HG03460 (cell line): ENCODE data around the gene CDC42BPG.
A peak's percentile ranks its signal among the peaks of the same experiment; 100 is the strongest.

ENCODE experiments used
- ATAC-seq: cut with Tn5 transposase; IDR thresholded peaks from one replicate; pipeline ENCODE4 v1.9.1; 2021; ENCODE audit not compliant: unreplicated experiment

The CDC42BPG gene

GRCh38 chr11:64810891-64811272 lies 33.6 kb downstream of the CDC42BPG start:
- no peak for ATAC-seq

- ATAC-seq = peak; percentile 50
These were observed 34.1 kb downstream of the CDC42BPG start, which contains the start of gene MEN1 for GRCh38 chr11:64810271-64810890. MEN1 (minus strand) TSS chr11:64810551; CDS start chr11:64810109, 442 bp downstream.

- no peak for ATAC-seq
These were observed 34.6 kb downstream of the CDC42BPG start for GRCh38 chr11:64809781-64810241.

- no peak for ATAC-seq
These were observed 39.0 kb downstream of the CDC42BPG start for GRCh38 chr11:64805481-64805880.

DNA sequence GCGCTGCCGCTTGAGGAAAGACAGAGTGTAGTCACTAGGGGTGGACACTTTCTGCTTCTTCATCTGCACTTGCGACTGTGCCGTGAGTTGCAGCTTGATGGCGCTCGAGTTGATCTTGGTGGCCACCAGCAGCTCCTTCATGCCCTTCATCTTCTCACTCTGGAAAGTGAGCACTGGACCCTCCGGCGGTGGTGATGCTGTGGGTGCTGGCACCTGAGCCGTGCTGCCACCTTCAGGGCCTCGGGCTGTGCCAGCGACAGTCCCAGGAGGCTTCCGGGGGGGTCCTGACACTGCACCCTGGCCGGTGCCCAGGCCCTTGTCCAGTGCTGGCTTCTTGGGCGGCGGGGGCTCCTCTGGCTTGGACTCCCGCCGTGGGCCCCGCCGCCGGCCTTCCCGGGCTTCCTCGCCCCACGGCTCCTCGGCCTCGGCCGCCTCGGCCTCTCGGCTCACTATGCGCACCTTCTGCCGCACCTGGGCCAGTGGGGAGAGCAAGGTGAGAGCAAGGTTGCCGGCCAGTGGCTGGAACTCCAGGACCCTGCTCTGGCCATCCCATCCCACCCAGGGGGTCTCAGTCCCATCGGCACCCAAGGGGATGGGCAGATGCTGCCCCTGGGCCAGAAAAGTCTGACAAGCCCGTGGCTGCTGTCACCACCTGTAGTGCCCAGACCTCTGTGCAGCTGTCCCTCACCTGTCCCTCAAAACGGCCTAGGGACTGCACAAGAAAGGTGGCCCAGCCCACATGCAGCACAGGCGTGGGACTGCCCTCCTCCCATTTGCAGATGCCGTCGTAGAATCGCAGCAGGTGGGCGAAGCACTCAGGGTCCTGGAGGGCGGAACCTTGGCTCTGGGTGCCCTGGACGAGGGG lies 39.9 kb downstream of the CDC42BPG start:
- no peak for ATAC-seq

- no peak for ATAC-seq
These were observed 40.6 kb downstream of the CDC42BPG start for GRCh38 chr11:64803846-64804345.

GRCh38 chr11:64803158-64803845 lies 41.2 kb downstream of the CDC42BPG start, which contains the start of gene MAP4K2:
MAP4K2 (minus strand) TSS chr11:64803214; CDS start chr11:64803149, 65 bp downstream.
- no peak for ATAC-seq

- no peak for ATAC-seq
These were observed 41.9 kb downstream of the CDC42BPG start for GRCh38 chr11:64802370-64803157.

GRCh38 chr11:64801561-64802369 lies 42.7 kb downstream of the CDC42BPG start:
- ATAC-seq = no peak

GRCh38 chr11:64801158-64801464 lies 43.3 kb downstream of the CDC42BPG start:
- no peak for ATAC-seq

- no peak for ATAC-seq
These were observed 43.9 kb downstream of the CDC42BPG start for GRCh38 chr11:64800303-64801157.

GRCh38 chr11:64799623-64800302 lies 44.7 kb downstream of the CDC42BPG start:
- ATAC-seq = no peak

DNA sequence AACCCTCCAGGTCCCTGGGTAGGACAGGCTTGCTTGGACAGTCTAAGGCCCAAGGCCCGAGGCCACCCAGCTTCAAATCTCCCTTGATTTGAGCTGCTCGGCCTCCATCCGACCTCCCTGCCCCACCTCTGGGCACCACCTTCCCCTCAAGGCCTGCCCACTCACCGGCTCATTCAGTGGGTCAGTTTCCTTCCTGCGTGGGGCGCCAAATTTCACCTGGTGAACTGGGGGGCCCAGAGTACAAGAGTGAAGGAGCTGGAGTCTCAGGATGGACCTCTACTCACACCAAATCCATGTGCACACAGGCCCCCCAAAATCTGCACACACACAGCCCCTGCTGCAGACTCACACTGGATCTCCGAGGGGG lies 45.2 kb downstream of the CDC42BPG start:
- ATAC-seq = no peak

GRCh38 chr11:64796757-64797541 lies 47.5 kb downstream of the CDC42BPG start:
- no peak for ATAC-seq

DNA sequence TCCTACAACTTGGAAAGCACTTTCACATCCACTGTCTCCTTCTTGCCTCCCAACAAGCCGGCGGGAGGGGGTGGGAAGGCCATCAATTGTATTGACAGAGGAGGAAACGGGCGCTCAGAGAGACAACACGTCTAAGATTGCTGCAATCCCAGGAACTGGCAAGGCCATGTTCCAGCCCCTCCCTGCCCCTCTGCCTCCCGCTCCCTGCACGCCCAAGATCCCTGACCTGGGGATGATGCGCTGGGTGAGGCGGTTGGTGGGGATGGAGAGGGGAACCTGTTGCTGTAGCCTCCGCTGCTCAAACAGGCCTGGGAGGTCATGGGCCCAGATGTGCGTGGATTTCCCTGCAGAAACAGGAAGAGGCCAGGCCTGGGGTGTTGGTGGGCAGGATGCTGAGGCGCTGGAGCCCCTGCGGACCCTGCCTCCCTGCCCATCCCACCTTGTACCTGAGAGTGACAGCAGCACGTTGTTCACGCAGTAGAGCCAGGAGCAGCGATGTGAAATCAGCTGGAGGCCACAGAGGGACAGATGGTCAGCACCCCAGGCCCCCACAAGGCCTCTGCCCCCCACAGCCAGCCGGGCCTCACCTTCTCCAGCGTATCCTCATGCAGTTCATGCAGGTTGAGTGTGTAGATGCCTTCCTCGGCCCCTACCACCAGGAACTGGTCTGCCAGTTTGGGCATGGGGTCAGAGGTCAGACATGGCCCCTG lies 48.3 kb downstream of the CDC42BPG start:
- ATAC-seq = no peak

DNA sequence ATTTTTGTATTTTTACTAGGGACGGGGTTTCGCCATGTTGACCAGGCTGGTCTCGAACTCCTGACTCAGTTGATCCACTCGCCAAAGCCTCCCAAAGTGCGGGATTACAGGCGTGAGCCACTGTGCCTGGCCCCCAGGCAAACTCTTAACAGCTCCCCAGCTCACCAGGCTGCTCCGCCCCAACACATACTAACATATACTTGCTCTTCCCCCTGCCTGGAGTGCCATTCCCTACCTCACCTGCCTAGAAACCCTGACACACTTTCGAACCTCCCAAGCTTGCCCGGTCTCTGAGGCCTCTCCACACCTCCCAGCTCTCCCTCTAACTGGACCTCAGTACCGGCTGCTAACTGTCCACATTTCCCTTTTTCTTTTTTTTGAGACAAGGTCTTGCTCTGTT lies 49.9 kb downstream of the CDC42BPG start:
- ATAC-seq = no peak
